ENCODE data around the gene SLC6A13. TPM values are rescaled to one million over a fixed set of nuclear protein-coding genes. Genes with fewer than 3 reads are reported as not detected.

The SLC6A13 gene
- total and polyA plus RNA-seq, 9 donors, result 0.13 to 6.1 (median 0.75) TPM; not detected in 3

DNA sequence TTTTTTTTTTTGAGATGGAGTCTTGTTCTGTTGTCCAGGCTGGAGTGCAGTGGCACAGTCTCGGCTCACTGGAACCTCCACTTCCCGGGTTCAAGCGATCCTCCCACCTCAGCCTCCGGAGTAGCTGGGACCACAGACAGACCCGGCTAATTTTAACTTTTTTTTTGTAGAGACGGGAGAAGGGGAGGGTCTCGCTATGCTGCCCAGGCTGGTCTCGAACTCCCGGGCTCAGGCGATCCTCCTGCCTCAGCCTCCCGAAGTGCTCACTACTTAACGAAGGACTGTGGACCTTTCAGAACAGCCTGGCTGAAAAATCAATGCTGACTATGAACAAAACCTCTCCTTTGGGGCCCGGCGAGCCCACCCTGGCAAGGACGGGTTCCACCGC lies 59.6 kb downstream of the SLC6A13 start:
- no peak for TF ChIP-seq POLR2A (IDR thresholded peaks at IDR 0.05)
- TF ChIP-seq, protein P1, sequence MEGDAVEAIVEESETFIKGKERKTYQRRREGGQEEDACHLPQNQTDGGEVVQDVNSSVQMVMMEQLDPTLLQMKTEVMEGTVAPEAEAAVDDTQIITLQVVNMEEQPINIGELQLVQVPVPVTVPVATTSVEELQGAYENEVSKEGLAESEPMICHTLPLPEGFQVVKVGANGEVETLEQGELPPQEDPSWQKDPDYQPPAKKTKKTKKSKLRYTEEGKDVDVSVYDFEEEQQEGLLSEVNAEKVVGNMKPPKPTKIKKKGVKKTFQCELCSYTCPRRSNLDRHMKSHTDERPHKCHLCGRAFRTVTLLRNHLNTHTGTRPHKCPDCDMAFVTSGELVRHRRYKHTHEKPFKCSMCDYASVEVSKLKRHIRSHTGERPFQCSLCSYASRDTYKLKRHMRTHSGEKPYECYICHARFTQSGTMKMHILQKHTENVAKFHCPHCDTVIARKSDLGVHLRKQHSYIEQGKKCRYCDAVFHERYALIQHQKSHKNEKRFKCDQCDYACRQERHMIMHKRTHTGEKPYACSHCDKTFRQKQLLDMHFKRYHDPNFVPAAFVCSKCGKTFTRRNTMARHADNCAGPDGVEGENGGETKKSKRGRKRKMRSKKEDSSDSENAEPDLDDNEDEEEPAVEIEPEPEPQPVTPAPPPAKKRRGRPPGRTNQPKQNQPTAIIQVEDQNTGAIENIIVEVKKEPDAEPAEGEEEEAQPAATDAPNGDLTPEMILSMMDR (IDR thresholded peaks at IDR 0.05), result no peak
- TF ChIP-seq EP300 (IDR thresholded peaks at IDR 0.05), result no peak
- intact Hi-C loops (cut with DNase I), result no loop called here
- Histone ChIP-seq H3K27me3 (no peaks in the 10 kb centered on the region), H3K27ac (peak overlapping the region in 1 of 2 donors; percentile 37), H3K9me3 (no peaks in the 10 kb centered on the region), H3K36me3 (no peaks in the 10 kb centered on the region), H3K4me3 (peak overlapping the region; percentile 44), H3K4me1 (ENCODE audit: insufficient read depth) (peaks cover 6% of the 10 kb centered on the region)
- DNase-seq, result no peak
- WGBS, 3 donors, result 56 to 73% (median 60%) methylated on average over 12 to 16 of the region's 16 CpGs

DNA sequence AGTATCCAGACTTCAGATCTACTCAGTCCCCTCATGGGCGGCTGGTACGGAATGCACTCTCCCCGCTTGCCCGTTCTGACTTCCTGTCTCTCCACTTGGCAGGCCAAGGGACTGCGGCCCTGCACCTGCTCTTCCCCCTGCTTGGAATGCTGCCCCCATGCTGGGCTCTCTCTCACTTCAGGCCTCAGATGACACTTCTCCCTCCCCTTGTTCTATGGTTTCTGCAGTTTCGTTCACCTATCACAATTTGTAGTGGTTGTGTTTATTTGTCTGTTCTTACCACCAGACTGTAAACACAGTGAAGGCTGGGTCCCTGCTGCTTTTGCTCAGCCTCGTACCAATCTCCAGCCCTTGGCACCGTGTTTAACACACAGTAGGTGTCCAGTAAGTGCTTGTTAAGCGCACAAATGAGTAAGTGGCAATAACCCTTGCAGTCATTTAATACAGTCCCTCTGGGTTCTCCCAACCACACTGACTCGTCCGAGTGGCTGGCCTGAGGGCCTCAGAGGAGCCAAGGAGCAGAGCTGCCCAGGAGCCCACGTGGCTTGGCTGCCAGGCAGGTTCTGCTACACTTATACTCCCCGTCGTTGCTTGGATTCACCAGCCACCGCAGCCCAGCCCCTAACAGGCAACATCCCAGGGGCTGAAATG lies 60.4 kb downstream of the SLC6A13 start:
- 61 to 76% (median 71%) methylated on average over 15 of the region's 15 CpGs for WGBS, 3 donors
- DNase-seq, result no peak
- Histone ChIP-seq H3K9me3 (no peaks in the 10 kb centered on the region), H3K4me1 (ENCODE audit: insufficient read depth) (peaks cover 6% of the 10 kb centered on the region), H3K27ac (no peak overlapping the region), H3K27me3 (no peaks in the 10 kb centered on the region), H3K36me3 (no peaks in the 10 kb centered on the region), H3K4me3 (no peak overlapping the region)
- TF ChIP-seq POLR2A (IDR thresholded peaks at IDR 0.05), result no peak
- intact Hi-C loops (cut with DNase I), result no loop called here

DNA sequence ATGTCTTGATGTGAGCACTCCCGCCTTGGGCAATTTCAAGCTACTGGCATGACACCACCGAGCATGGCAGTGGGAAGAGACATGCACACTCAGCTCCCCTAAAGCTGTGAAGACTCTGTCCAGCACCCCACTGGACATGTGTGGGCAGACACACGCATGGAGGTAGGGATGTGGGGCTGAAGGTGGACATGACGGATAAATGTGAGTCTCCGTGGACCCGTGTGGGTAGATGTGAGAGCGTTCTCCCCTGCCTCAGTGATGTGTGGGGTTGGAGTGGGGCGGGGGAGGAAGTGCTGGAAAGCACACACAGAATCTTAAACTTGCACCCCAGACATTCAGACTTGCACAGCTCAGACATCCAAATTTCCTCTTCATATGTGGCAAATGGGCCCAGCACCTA lies 61.3 kb downstream of the SLC6A13 start:
- H3K27me3 ChIP-seq, result no peaks in the 10 kb centered on the region
- H3K4me3 ChIP-seq, result no peak overlapping the region
- WGBS, 3 donors, result 69 to 84% (median 78%) methylated on average over 8 of the region's 8 CpGs
- H3K9me3 ChIP-seq, result no peaks in the 10 kb centered on the region
- intact Hi-C loops (cut with DNase I), result no loop called here
- H3K36me3 ChIP-seq, result no peaks in the 10 kb centered on the region
- peaks cover 6% of the 10 kb centered on the region for H3K4me1 ChIP-seq (ENCODE audit: insufficient read depth)
- no peak overlapping the region for H3K27ac ChIP-seq
- no peak for DNase-seq
- TF ChIP-seq, protein P1 (IDR thresholded peaks at IDR 0.05), result no peak
- TF ChIP-seq EP300 (IDR thresholded peaks at IDR 0.05) (no peak), POLR2A (IDR thresholded peaks at IDR 0.05) (no peak)

DNA sequence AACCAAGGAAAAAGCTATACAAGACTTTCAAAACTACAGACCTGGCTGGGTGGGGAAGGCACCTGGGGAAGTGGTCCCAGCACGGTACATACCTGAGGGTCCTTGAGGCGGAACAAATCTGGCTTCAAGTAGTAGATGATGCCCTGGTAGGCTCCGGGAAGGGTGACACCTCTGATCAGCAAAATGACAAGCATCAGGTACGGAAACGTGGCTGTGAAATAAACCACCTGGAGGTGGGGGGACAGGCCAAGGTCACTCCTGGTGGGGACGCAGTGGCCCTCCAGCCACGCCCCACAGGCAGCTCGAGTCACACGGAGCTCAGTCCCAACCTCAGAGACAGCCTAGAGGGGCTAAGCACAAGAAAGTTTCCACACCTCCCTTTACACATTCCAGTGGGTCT lies 63.9 kb downstream of the SLC6A13 start:
- Histone ChIP-seq H3K36me3 (no peaks in the 10 kb centered on the region), H3K27ac (no peak overlapping the region), H3K4me3 (no peak overlapping the region), H3K4me1 (ENCODE audit: insufficient read depth) (peaks cover 1% of the 10 kb centered on the region), H3K27me3 (no peaks in the 10 kb centered on the region), H3K9me3 (no peaks in the 10 kb centered on the region)
- intact Hi-C loops (cut with DNase I), result no loop called here
- no peak for DNase-seq
- TF ChIP-seq EP300 (IDR thresholded peaks at IDR 0.05), result no peak
- TF ChIP-seq, protein P1 (IDR thresholded peaks at IDR 0.05), result no peak
- no peak for TF ChIP-seq POLR2A (IDR thresholded peaks at IDR 0.05)
- WGBS, 3 donors, result 40 to 62% (median 51%) methylated on average over 9 of the region's 9 CpGs

DNA sequence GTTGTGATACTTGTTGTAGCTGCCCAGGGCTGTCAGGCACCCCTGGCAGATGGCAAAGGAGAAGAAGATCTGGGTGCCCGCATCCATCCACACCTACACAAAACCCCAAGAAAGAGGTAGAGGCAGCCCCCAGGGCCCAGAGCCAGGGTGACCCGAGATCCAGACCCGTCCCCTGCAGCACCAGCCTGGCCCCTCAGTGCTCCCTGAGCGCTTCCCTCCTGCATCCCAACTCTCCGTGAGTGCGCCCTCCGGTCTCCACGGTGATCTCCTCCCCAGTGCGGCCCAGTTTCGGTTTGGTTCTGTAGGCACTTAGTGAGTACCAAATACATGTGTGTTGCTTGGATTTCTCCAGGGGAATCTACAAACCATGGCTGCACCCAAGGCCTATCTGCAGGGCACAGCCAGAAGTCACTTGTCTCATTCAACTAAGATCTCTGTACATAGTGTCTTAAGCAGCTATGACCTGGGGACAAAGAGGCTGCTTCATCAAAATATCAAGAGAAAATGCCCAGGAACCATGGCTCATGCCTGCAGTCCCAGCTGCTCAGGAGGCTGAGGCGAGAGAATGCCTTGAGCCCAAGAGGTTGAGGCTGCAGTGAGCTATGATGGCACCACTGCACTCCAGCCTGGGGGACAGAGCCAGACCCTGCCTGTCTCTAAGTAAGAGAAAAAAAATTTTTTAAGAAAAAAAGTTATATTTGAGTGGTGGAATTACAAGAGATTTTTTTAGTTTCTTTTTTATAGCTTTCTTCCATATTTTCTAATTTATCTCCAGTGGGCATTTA lies 64.5 kb downstream of the SLC6A13 start:
- Histone ChIP-seq H3K9me3 (no peaks in the 10 kb centered on the region), H3K27ac (no peak overlapping the region), H3K4me1 (ENCODE audit: insufficient read depth) (peaks cover 1% of the 10 kb centered on the region), H3K4me3 (no peak overlapping the region), H3K36me3 (no peaks in the 10 kb centered on the region), H3K27me3 (no peaks in the 10 kb centered on the region)
- intact Hi-C loops (cut with DNase I), result no loop called here
- WGBS, 3 donors, result 88 to 96% (median 93%) methylated on average over 10 to 11 of the region's 11 CpGs
- no peak for DNase-seq
- TF ChIP-seq, protein P1 (IDR thresholded peaks at IDR 0.05), result no peak
- TF ChIP-seq POLR2A (IDR thresholded peaks at IDR 0.05), result no peak
- no peak for TF ChIP-seq EP300 (IDR thresholded peaks at IDR 0.05)
